GM18870 (cell line): Measurements from ENCODE around the gene SELP.

Experiments used
- ATAC-seq: cut with Tn5 transposase; IDR thresholded peaks from one replicate; pipeline ENCODE4 v1.9.1; 2021; ENCODE audit warnings: moderate library complexity; ENCODE audit not compliant: unreplicated experiment

The SELP gene

DNA sequence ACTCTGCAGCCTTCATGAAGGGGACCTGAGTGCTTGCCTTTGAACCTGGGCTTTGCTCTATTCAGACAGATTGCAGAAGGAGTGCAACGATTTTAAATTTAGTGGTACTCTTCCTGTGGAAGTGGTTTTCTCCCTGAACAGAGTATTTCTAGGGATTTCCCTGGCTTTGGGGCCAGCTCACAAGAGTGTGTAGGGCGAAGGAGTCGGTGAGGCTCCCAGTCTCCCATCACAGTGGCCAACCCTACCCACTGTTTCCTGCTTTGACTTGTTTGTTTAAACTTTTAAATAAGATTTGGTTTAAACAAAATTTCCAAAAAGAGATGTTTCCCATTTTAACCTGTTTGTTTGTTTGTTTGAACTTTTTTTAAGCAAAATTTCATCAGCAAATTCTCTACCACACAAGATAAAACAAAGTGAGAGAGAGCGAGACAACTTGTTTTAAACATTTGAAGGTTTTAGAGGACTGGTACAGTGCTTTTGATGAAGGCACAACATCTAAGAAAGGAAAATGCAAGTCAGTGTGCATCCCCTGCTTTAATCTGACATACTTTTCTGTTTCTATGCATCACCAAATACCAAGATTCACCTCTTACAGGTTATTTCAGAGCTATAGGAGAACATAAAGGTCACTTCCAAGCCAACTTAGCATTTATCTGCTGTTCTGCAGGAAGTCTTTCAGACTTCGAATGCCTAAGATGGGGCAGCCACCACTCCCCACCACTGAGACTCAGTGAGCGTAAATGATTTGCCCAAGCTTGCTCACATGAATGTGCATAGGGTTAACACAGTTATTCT, 6.6 kb downstream of the SELP start:
- no peak for ATAC-seq

- no peak for ATAC-seq
Measured at GRCh38 chr1:169620565-169620964, 9.4 kb downstream of the SELP start.

- ATAC-seq = no peak
Measured at GRCh38 chr1:169618367-169618766, 11.6 kb downstream of the SELP start.

DNA sequence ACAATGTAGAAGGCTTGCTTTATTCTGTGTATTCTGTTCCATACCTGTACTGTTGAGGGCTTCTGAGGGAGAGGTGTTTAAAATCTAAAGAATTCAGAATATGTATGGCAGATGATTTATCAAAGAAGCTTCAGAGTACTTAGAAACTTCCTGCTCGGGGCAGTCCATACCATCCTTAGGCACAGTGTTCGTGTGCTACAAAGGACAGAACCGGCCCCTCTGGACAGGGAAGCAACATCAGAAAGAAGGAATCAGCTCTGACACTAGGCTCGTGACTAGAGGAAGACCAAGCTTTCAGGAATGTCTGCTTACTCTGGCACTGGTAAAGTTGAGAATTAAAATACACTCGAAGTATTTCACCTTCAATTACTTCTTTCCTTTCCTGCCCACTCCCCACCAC, 14.1 kb downstream of the SELP start:
- no peak for ATAC-seq

DNA sequence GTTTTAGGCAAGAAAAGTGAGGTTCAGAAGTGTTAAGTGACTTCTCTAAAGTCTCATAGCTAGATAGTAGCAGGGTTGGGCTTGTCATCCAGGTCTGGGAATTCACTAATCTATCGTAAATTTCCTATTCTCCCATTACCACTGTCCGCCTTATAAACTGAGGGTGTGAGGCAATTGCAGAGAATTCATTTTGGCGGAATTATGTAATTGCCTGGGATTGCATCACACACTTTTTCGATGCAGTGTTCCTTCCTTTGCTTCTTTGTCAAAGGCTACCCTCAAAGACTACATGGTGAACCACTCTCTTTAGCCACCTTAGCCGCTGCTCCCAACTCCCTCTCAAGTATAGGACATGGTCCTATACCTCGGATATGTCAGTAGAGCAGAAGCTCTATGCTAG, 19.1 kb downstream of the SELP start:
- no peak for ATAC-seq

GRCh38 chr1:169610108-169610507, 19.8 kb downstream of the SELP start:
- ATAC-seq = no peak

DNA sequence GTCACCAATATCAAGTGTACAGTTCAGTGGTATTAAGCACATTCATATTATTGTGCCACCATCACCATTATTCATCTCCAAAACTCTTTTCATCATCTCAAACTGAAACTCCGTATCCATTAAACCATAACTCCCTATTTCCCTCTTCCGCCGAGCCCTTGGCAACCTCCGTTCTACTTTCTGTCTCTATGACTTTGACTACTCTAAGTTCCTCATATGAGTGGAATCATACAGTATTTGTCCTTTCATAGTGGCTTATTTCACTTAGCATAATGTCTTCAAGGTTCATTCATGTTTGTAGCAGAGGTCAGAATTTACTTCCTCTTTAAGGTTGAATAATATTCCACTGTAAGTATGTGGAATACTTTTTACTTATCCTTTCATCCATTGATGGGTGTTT, 21.7 kb downstream of the SELP start:
- ATAC-seq = no peak

- peak; percentile 87 for ATAC-seq
Measured at GRCh38 chr1:169604781-169605560, 25.0 kb downstream of the SELP start.

DNA sequence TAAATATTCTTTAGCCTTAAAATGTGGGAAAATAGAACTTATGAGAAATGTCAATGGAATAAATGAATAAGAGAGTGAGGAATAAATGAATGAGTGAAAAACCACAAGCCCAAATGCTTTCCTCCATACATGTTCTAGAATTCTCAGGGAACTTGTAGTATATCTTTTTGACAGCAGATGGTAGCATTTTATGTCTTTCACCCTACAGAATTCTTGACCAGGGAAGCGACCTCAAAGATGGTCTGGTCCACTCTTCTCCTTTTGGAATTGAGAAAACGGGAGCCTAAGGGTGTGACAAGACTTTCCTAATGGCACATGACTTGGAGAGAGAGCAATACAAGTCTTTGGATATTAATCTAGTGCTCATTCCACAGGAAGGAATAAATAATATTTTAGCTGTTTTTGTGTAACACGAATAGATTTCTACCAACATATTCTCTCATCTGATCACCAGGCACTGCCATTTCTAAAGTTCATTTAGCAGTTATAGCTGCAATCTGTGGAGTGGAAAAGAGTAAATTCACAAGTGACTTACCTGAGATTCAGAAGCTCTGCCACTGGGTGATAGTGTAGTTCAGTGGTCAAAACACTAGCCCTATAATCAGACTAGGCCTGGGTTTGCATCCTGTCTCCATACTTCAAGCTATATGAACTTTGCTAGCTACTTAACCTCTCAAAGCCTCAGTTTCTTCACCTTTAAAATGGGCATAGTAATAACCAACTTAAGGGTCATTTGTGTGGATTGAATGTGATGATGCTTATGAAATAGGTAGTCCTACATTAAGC, 28.6 kb downstream of the SELP start:
- ATAC-seq = no peak

DNA sequence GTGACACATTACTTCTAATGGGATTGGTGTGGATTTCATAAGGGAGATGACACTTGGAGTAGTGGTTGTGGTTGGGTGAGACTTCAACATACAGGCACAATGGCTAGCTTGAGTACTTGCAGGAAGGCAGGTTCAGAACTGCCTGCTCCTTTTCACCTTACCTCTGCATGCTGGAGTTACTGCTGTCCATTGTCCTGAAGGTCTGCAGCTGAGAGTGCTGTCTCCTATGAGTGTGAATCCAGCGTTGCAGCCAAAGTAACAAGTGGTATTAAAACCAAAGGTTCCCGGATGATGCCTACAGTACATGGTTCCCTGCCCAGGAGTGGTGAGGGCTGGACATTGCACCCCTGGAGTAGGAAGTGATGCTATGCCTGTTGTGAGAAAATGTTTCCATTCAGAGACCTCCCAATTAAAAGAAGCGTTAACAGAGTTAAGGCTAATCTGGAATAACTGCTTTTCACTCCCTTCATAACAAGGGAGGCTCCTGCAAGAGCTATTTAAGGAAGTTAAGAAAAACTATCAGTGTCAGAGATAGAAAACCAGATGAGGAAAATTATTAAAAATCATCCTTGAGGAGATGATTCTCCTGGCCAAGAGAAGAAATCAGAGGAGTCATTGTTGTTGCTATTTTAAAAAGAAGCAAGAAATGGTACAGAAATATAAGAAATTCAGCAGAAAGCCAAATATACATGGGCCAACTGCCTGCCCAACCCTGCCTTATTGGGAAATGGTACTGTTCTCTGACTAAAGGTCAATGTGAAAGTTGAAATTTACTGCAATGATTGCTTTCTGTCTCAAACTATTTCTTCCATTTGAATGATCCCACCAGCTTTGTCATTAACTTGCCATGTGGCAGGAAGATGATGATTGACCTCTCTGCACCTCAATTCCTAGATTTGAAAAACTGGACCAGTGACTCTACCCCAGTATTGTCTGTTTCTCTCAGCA, 33.9 kb downstream of the SELP start:
- no peak for ATAC-seq

- ATAC-seq = peak; percentile 54
Measured at GRCh38 chr1:169594391-169594790, 35.5 kb downstream of the SELP start.

DNA sequence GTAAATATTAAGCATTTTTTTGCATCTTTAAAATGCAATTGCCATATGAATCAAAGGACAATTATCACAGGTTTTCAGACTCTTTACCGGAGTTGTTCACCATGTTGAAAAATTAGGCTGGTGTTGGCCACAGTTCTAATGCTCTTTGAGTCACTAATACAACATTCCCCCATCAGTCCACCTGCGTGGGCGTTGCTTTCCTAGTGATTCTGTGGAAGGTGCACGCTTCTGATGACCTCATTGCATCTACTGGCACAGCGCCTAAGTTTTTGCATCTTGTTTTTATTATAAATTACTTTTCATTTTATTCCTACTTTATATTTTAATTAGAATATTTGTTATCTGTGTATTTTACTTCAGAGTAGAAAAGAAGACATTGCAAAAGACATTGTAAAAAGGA, 39.0 kb downstream of the SELP start:
- ATAC-seq = no peak

DNA sequence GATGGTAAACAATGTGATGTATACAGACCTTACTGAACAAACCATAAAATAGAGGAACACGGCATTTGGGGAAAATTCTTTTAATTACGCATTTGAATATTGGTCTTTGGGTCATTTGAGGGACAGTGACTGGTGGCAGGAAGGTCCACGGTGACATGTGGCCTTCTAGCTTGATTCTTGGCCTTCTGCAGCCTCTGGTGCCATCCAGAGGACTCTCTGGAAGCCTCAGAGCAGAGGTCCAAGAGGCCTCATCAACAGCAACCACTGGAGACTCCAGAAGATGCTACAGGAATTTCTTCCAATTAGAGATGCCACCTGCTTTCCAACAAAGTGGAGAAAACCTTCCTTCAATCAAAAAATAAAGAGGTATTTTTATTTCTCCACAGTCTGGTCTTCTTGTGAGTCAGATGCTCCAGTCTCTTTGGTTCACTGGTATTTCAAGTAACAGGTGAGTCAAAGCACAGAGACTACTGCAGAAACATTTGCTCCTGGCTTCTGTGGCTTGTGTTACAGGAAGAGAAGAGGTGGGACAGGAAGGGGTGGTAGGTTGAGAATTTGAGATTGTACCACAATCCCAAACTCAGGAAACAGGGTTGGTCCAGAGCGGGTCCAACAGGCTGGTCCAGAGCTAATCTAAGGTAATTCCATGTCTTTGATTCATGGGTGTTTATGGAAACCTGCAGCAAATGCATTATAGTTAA, 41.0 kb downstream of the SELP start:
- ATAC-seq = no peak

DNA sequence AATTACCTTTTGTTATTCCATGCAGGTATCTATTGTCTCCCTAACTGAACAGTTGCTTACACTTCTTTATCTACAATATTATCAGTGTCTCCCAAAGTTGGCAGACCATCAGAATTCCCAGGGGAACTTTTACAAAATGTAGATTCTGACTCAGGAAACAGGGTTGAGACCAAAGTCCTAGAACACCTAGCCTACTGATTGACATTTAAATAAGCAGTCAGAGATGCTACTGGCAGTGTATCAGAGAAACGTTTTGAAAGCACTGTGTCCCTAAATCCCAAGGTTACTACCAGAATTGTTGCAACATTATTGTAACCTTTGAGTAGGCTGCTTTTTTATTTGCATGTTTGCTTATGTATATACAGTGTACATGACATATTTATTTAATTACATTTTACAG, 41.8 kb downstream of the SELP start:
- no peak for ATAC-seq

DNA sequence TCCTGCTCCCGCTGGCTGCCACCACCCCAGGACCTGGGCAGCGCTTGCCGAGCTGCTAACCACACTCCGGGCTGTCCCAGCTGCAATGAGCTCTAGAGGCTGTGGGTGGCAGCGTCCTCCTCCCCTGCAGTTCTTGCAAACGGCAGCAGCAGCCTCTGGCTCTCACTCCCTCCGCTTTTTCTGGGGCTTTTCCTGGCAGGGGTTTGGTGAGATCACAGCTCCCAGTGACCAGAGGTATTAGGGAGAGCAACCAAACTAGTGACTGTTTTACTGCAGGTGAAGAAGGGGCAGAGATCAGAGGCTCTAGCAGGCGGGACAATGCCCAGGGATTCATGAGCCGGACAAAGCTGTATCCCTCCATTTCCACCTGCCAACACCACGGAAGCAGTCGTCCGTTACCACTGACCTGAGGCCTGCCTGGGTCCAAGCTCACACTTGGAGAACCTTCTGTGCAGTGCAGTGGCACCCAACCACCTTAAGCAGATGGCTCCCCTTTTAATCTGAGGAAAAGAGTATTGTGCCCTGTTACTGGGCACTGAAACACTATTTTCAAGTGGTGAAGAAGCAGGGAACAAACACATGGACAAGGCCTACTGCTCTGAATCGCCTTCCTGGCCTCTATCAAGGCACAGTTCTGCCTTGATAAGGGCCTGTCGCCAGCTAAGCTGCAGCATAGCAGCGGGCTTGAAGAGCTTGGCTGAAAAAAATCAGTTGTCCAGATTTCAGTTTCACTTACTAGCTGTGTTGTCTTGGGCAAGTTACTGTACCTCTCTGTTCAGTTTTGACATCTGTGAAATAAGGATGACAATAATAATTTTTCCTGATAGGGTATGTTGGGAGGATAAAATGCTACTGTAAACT, 43.3 kb downstream of the SELP start, which contains the start of gene F5:
TSS of gene F5 (minus strand) at position 87 of the 861 bp plus-strand sequence. CDS start 95 bp downstream, outside the sequence.
- peak; percentile 75 for ATAC-seq

DNA sequence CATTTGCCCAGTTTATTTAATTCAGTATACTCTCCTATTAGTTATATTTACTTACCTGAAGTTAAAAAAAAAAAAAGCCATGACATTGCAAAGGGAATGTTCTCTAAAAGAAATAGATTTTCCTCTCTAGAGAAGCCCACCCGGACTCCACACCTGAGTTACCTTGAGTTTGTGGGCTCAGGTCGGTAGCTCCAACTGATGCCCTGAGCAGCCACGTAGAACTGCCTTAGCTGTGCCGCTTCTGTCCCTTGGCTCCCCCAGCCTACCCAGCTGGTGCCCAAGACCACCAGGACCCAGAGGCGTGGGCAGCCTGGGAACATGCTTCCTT, 43.9 kb downstream of the SELP start:
- peak; percentile 27 for ATAC-seq

DNA sequence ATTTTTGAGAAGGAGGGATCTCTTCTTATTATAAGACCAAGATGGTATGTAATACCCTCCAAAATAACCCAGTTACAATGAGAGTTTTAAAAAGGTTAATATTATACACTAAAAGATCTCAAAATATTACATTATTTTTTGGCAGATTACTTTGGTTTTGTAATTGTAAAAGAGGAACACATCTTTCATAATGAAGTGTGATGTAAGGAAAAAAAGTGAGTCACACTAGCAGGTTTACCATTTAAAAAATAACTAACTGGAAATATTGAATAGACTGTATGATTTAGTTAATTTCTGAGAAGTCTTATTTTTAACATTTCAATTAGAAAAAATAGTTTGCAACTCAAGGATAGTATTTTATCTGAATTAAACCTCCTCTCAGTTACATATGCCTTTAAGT, 44.7 kb downstream of the SELP start:
- no peak for ATAC-seq

DNA sequence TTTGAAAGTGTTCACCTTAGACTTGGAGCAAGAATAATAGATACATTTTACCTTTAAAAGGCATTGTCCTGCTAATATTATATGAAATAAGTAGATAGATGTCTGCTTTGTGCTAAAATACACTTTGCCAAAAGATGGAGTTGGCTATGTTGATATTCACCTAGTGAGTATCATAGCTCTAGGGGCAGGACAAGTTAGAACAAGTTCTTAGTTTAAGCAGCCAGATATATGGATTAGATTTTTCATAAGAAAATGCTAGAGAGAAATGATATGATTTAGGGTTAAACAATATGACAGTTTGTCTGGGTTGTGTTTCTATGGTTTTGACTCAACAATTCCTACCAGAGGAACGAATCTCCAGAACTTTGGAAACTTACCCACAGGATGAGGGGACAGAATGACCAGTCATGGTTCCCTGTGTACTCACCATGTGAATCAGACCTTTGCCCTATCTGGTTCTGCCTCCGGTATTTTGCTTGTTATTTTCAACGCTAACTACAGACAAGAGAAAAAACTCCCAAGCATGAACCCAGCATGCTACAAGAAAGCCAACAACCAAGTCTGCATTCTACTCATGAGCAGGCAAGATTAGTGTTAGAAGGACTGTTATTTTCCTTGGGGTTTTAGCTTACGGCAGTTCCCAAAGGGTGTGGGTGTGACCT, 45.3 kb downstream of the SELP start:
- no peak for ATAC-seq
